HG03045 (cell line): ENCODE measurements around the gene RPL12.
"Not testable (repeated sequence)": the region's sequence is repeated elsewhere in the genome, so short reads cannot be mapped to it uniquely, and the experiment has no call there.

Source experiments
- ATAC-seq: cut with Tn5 transposase; IDR thresholded peaks from one replicate; pipeline ENCODE4 v1.9.1; 2021; ENCODE audit warnings: mild to moderate bottlenecking, moderate library complexity; ENCODE audit not compliant: unreplicated experiment

RPL12 gene

DNA sequence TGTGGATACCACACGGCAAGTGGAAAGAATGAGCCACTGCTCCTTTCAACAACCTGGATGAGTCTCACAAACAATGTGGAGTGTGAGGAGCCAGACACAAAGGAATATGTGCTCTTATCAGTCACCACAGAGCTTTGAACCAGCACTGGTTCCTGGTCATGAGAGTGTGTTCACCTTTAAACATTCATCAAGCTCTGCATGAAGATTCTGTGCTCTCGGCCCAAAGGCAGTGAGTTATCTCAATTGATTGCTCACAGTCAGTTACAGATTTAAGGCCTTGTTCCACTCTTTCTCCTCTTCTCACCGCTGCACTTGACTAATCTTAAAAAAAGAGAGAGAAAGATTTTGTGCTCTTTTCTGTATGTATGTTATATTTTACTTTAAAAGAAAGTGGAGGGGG, 19.5 kb upstream of the RPL12 start:
- no peak for ATAC-seq

DNA sequence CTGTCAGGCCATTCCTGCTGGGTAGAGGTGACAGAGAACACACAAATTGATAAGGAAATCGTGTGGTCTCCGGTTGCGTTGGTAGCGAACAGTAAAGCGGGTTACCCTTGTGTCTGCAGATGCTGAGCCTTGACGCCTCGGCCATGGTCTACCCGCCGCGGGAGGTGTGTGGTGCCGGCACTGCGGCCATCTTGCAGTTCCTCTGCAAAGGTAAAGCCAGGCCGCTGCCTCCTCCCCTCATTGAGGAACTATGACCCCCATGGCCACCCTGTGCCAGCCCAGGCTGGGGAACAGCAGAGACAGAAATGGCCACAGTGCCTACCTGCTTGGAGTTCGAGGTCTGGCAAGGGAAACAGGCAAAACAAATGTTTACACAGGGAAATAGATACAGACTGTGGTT, 16.4 kb upstream of the RPL12 start:
- no peak for ATAC-seq

DNA sequence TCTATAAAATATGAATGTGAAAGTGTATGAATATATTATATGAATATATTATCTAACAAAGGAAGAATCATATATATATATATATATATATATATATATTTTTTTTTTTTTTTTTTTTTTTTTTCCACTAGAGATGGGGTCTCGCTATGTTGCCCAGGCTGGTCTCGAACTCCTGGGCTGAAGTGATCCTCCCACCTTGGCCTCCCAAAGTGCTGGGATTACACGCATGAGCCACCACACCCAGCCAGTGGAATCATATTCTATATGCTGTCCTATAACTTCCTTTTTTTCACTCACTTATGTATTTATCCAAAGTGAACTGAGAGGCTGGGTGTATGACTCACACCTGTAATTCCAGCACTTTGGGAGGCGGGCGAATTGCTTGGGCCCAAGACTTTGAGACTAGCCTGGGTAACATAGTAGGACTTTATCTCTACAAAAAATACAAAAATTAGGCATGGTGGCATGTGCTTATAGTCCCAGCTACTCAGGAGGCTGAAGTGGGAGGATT, 15.3 kb upstream of the RPL12 start:
- ATAC-seq = not testable (repeated sequence)

DNA sequence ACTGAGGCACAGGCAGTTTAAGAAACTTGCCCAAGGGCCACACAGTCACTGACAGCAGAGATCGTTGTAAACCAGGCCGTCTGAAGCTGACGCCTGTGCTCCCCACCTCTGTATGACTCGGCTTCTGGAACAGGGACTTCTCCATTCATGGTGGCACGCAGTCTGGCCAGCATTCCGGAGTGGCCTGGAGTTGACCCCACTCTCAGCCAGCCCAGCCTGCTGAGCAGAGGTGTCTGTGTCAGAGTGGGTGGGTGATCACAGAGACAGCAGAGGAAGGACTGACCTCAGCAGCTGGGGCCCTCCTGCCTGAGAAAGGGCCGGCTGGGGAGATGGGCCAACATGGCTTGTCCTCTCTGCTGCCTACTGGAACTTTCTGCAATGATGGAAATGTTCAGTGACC, 12.7 kb upstream of the RPL12 start:
- ATAC-seq = no peak

DNA sequence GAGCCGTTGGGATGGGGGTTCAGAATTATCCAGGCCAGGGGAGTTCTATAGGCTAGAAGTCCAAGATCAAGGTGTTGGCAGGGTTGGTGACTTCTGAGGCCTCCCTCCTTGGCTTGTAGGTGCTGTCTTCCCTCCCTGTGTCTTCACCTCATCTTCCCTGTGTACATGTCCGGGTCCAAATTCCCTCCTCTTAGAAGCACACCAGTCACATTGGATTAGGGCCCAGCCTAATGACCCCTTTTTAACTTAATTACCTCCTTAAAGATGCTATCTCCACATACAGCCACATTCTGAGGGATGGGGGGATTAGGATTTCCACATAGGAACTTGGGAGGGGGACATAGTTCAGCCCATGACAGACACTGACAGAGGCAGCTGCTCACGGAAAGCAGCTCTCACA, 12.2 kb upstream of the RPL12 start:
- ATAC-seq = no peak

DNA sequence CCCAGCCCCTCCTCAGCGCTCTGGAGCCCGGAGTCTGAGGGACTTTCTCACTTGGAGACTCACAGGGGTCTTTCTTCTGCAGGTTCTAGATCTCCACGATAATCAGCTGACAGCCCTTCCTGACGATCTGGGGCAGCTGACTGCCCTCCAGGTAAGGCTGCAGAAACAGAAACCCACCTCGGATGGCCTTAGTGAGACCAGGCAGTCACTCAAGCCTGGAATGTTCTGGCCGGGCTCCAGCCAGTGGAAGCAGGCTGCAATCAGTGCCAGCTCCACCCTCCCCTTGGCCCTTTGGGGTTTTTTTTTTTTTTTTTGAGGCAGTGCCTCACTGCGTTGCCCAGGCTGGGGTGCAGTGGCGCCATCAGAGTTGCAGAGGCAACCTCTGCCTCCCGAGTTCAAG, 7.7 kb upstream of the RPL12 start:
- no peak for ATAC-seq

DNA sequence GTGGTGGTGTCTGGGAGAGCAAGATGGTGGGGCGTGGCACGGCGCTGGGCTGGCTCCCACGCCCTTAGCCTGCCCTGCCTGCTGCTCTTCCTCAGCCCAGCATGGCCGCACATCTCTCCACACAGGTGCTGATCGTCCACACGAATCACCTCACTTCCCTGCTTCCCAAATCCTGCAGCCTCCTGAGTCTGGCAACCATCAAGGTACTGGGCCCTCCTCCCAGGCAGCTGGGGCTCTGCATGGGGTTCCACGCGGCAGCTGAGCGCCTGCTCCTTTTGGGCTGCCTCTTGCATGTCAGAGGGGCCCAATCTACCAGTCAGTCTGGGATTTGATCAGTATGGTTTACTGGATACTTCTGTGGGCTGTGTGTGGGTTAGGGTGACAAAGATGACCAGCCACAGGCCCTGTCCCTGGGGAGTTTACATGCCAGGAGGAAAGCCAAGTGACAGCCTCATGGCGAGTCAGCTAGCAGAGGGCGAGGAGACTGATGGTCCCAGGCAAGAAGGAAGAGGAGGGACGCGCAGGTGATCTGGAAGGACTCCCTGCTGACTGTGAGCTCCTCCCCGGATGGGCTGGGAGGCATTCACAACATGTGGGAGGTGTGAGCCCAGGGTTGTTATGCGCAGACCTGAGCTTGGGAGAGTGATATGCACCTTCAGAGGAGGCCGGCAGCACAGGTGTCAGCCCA, 6.1 kb upstream of the RPL12 start:
- ATAC-seq = no peak

DNA sequence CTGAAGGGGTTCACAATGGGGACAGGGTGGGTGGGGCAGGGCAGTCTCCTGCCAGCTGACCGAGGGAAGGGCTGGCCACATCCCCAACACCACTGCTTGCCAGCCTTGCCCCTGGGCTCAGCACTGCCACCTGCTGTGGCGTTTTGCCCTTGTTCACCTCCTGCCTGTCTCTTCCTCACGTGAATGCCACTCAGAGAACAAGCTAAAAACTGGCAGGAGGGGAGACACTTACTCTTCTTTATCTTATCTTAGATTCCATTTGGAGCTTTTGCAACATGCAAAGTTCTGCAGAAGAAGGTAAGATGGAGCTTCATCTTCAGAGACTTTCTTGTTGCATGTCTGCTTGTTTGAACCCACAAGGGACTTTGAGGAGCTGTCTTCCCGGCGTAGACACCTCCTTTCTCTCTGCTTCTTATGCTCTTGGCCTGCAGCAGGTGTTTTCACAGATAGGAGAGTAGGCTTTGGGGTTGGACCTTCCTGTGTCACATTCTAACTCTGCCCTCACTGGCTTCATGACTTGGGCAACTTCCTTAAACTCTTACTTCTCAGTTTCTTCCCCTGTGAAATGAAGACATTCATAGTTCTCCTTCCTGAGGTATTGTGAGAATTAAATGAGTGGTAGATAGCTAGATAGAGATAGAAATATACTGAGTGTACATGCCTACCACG, 4.3 kb upstream of the RPL12 start:
- no peak for ATAC-seq

DNA sequence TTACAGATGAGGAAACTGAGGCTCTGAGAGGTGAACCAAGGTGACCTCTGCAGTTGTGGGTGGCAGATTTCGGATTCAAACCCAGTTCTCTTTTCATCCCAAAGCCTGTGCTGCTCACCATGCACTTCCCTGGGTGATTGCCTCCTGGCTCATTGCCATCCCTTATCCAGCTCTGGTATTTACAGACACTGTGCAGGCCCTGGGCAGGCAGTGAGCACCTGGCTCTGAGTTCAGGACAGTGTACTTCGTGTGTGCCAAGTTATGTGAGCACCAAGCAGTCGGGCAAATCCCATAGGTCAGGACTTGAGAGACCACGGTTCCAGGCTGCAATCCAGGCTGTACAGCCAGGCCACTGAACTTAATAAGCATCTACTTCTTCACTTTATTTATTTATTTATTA, 1.5 kb upstream of the RPL12 start:
- no peak for ATAC-seq

DNA sequence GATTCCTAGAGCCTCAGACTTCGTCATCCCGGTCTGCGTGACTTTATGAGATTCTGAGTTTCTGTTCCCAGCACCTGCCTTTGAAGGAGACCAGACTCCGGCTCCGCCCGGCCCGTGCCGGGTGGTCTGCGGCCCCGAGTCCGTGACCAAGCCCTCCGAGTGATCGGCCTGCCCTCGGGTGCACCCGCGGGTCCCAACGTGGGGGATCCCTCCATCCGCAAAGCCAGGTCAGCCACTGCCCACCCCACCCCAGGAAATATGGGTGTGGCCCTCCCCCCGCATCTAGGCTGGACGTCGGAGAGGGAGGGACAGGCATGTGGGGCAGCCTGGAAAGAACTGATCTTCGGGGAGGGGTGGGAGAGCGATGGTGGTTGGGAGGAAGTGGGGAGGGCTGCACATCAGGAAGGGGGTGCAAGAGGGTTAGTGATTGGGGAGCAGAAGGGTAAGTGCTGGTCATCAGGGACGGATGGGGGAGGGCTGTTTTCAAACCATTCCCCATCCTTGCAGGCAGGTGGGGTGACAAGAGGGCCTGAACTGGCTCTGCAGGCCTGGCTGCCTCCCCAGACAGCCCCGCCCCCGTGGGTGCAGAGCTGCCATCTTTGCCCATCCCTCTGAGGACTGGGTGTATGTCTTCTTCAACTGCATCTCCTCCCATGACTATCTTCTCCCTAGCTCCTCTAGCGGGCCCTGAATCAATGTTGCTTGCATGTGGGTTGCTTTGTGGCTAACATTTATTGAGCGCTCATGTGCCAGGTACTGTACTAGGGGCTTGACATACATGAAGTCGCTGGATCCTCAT, 851 bp upstream of the RPL12 start:
- ATAC-seq = peak; percentile 2

DNA sequence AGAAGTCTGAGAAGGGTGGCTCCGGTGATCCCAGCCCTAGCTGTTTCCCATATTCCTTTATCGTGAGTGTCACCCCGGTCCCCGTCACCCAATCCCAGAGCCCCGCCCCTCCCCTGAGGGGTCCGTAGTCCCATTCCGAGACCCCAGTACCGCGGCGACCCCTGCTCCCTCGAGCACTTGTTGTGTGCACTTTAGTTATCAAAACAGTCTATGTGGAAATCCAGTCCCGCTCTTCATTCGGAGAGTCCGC, 327 bp upstream of the RPL12 start:
- ATAC-seq = no peak

DNA sequence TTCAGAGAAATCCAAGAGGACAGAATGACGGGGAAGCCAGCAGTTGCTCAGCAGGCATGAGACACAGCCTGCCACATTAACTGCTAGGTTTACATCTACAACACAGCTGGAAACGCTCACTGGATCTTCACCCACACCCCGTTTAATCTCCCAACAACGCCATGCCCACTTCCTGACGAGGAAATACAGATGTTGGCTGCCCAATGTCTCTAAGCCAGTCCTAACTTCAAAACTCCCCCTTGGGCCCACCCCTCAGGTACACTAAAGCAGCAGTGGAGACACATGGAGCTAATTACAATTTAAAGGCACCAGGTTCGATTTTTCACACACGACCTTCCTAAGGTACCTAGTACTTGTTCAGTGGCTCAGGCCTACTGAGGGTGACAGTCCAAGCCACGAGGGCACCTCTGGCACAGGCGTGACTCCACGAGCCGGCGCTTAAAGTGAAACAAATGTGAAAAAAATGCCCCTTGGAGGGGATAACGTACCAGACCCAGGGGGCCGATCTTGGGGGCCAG, 904 bp downstream of the RPL12 start:
- ATAC-seq = no peak

DNA sequence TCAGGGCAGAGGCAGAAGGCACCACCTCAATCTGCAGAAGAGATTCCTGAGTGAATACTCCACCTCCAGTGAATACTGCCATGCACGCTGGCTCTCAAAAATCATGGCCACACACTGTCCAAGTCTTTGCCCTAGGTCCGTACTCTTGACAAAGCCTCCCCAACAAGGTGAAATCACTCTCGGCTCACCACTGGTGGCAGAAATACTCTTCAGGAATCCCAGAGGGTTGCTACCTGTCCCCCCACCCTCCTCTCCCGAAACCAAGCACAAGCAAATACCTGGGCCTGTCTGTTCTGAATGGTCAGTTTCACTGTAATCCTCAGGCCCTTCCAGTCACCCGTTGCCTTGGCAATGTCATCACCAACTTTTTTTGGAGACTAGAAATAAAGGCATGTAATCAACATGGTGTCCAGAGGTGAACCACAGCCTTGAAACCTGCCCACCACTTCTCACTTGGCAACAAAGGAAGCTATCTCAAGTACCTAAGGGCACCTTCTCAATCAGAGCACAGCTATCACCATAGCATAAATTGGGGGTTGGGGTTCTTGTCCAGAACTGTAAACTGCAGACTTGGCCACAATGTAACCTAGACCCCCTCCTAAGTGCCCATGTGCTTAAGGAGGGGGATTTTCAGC, 1.8 kb downstream of the RPL12 start:
- no peak for ATAC-seq

DNA sequence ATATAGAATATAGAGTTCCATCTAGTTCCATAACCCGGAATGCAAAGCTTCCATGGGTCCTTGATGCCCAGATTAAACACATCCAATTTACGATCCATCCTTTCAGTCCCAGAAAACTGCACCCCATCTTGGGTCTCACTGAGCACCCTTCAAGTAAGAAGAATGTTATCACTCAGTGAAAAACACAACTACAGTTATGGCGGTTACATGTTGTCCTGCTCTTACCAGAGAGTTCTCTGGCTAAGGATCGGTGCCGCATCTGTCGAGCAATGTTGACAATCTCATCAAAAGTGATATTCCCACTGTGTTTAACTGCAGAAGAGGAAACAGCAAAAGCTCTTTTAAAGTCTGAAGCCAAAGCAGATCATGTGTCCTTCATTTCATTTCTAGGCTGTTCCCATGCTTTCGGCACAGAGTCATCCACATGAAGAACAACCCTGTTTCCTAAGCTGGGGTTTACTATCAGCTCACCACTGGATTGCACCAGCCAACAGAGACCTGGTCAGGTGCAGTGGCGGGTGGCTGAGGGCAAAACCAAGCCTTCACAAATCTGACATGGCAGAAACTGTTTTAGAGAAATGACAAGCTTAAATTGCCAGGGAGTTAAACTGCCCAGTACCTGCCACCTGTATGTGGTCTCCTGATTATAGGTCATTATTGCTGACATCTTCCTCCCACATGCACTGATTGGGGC, 2.9 kb downstream of the RPL12 start:
- ATAC-seq = no peak

DNA sequence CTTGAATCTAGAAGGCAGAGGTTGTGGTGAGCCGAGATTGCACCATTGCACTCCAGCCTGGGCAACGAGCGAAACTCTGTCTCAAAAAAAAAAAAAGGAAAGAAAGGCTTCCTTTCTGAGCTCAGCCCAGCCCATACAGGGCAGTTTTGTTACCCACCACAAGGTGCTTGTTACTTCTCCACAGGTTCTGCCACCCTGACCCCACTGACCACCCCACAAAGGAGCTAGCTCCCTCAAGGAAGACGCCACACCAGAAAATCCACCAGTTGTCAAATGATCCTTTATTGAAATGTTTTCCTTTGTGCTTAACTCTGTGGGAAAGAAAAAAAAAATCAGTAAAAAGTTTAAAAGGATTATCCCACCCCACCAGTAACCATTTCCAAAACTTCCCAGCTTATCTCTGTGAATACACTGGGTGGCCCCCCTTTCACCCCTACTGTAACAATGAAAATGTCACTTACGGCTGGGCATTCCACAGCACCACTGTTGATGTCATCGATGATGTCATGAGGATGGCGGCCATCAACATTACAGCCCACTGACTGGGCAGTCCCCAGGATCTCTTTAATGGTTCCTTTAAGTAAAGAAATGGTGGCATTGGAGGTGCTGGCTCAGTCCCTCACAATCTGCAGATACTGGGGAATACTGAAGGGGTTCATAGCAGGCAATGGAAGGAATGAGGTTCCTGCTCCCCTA, 3.6 kb downstream of the RPL12 start:
- no peak for ATAC-seq

DNA sequence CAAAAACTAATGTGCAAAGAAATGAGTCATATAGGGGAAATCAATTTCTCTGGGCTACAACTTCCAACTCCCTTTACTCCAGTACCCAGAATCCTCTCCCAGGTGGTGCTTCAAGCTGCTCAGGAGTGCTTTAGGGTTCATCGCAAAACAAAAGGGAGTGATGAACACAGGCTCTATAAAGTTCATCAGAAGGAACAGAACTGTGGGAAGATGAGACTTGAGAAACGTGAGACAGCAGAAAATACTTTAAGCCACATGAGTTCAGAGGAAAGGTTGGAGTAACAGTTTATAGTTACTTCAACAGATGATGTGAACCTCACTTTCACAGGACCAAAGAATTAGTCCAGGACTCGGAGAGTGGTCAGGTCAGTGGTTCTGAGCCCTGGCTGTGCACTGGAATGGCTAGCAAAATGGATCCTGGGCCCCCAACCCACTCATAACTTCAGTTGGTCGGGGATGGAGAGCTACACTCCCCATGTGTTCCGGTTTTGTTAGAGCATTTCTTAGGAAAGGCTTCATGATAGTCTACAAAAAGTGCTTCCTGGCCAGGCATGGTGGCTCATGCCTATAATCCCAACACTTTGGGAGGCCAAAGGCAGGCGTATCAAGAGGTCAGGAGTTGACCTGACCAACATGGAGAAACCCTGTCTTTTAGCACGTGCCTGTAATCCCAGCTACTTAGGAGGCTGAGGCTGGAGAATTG, 4.3 kb downstream of the RPL12 start:
- ATAC-seq = no peak

DNA sequence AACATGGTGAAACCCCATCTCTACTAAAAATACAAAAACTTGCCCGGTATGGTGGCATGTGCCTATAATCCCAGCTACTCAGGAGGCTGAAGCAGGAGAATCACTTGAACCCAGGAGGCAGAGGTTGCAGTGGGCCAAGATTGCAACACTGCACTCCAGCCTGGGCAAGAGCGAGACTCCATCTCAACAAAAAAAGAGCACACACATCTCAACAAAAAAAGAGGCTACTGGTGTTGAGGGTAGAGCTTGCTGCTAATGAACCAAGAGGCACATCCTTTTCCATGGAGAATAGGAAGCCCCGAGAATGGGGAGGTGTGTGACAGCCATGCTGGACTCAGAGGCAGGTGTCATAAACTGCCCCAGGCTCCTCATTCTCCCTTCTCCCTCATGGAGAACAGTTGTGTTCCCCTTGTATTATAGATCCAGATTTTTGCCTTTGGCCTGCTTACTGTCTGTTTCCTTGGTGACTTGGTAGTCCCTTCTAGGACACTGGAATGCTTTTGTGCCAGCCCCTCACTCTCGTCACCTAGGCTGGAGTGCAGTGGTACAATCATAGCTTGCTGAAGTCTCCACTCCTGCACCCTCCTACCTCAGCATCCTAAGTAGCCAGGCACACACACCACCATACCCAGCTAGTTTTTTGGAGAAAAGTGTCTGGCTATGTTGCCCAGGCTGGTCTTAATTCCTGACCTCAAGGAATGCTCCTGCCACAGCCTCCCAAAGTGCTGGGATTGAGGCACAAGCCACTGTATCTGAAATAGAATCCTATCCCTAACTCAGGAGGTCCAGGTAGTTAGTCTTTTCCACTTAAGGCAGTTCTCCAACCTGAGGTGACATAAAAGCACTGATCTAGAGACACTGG, 5.1 kb downstream of the RPL12 start:
- ATAC-seq = no peak

DNA sequence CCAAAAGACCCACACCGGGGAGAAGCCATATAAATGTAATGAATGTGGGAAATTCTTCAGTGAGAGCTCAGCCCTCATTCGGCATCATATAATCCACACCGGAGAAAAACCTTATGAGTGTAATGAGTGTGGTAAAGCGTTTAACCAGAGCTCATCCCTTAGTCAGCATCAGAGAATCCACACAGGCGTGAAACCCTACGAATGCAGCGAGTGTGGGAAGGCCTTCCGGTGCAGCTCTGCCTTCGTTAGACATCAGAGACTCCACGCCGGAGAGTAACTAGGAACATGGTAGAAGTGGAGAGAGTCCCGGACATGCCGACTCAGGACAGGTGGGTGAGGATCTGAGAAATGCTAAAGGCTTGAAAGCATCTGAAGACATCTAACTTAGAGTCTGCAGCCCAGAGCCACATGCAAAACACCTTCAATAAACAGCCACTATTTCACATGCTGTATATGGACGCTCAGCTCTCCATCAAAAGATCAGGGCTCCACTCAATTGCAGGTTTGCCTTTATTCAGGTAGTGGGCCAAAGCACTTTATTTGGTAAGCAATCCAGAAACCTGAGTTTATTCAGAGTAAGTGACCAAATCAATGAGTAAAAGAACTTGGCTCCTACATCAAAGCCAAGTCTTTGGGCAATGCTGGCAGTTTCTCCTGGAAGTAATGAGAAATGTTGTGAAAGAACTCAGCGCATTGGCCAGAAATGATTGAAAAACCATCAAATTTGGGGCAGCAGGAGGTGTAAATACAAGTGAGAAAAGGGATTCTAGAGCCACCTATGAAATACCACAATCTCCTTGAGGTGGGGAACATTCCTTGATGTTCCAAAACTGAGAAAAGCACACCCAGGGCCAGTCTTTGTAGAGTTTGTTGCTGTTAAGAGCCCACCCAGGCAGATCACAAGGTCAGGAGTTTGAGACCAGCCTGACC, 6.0 kb downstream of the RPL12 start:
- no peak for ATAC-seq
